ENCODE data around the gene LRRC40. TPM values are rescaled to one million over a fixed set of nuclear protein-coding genes. Genes with fewer than 3 reads are reported as not detected.
"Not testable (repeated sequence)": the region's sequence is repeated elsewhere in the genome, so short reads cannot be mapped to it uniquely, and the experiment has no call there.

The LRRC40 gene
- total RNA-seq, 2 experiments from 2014 or later: 19.4 to 24.7 TPM

DNA sequence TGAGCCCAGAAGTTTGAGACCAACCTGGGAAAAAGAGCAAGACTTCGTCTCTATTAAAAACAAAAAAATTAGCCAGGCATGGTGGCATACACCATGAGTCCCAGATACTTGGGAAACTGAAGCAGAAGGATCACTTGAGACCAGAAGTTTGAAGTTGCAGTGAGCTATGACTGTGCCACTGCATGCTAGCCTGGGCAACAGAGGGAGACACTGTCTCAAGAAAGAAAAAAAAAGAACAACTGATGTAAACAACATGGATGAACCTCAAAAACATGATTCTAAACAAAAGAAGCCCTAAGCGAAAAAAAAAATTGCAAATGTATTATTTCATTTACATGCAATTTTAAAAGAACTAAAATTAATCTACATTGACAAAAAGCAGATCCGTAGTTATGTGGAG, 9.0 kb downstream of the LRRC40 start:
- no peaks in the 10 kb centered on the region for H3K27me3 Mint-ChIP-seq
- peaks cover 5% of the 10 kb centered on the region for H3K36me3 Mint-ChIP-seq (ENCODE audit: low read depth)
- POLR2A ChIA-PET: interaction anchor here (0.6 kb wide), 1 partner anchor 29 kb away, joined by 3 read pairs; no protein-coding TSS in a partner anchor
- no peak overlapping the region for H3K27ac Mint-ChIP-seq
- no peaks in the 10 kb centered on the region for H3K9me3 Mint-ChIP-seq
- no peak overlapping the region for H3K4me3 Mint-ChIP-seq
- CTCF ChIA-PET: no interaction called here
- no peak for DNase-seq
- H3K4me1 Mint-ChIP-seq: peaks cover 5% of the 10 kb centered on the region

DNA sequence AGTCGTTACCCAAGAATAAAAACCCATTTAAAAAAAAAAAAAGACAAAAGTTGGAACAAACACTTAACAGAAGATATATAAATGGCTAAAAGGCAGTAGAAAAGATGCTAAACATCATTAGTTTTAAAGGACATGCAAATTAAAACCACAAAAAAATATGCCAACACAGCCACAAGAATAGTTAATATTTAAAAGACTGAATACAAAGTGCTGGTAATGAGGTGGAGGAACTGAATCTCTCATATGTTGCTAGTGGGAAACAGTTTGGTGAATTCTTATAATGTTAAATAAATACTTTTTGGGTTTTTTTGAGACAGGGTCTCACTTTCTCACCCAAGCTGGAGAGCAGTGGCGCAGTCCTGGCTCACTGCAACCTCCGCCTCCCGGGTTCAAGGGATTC, 10.0 kb downstream of the LRRC40 start:
- ChIA-PET POLR2A (no interaction called here), CTCF (no interaction called here)
- peaks cover 2% of the 10 kb centered on the region for H3K4me1 Mint-ChIP-seq
- no peak overlapping the region for H3K4me3 Mint-ChIP-seq
- no peak for DNase-seq
- peaks cover 2% of the 10 kb centered on the region for H3K36me3 Mint-ChIP-seq (ENCODE audit: low read depth)
- H3K27me3 Mint-ChIP-seq: no peaks in the 10 kb centered on the region
- no peak overlapping the region for H3K27ac Mint-ChIP-seq
- H3K9me3 Mint-ChIP-seq: no peaks in the 10 kb centered on the region

DNA sequence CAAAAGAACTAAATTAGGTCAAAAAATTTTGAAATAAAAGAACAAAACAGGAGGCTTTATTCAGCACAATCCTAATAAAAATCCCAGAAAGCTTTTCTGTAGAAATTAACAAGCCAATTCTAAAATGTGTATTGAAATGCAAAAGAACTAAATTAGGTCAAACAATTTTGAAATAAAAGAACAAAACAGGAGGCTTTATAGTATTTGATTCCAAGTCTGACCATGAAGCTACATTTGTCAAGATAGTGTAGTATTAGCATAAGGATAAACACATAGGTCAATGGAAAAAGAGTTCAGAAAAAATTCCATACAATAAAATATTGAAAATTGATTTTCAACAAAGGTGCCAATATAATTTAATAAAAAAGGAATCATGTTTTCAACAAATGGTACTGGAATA, 10.8 kb downstream of the LRRC40 start:
- ChIA-PET POLR2A (no interaction called here), CTCF (interaction anchor here (1.2 kb wide), 1 partner anchor 61 kb away, joined by 3 read pairs; no protein-coding TSS in a partner anchor)
- Mint-ChIP-seq H3K27ac (no peak overlapping the region), H3K4me3 (no peak overlapping the region), H3K9me3 (no peaks in the 10 kb centered on the region), H3K27me3 (no peaks in the 10 kb centered on the region), H3K36me3 (ENCODE audit: low read depth) (peaks cover 2% of the 10 kb centered on the region), H3K4me1 (peaks cover 2% of the 10 kb centered on the region)
- no peak for DNase-seq

DNA sequence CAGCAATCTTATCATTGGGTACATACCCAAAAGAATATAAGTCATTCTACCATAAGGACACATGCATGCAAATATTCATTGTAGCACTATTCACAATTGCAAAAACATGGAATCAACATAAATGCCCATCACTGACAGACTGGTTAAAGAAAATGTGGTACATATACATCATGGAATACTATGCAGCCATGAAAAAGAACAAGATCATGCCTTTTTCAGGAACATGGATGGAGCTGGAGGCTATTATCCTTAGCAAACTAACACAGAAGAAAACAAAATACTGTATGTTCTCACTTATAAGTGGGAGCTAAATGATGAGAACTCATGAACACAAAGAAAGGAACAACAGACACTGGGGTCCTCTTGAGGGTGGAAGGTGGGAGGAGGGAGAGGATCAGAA, 12.9 kb downstream of the LRRC40 start:
- POLR2A ChIA-PET; DNase-seq; H3K36me3 Mint-ChIP-seq (ENCODE audit: low read depth); H3K4me3 Mint-ChIP-seq; H3K9me3 Mint-ChIP-seq; H3K27me3 Mint-ChIP-seq; H3K4me1 Mint-ChIP-seq; CTCF ChIA-PET; H3K27ac Mint-ChIP-seq: not testable (repeated sequence)

DNA sequence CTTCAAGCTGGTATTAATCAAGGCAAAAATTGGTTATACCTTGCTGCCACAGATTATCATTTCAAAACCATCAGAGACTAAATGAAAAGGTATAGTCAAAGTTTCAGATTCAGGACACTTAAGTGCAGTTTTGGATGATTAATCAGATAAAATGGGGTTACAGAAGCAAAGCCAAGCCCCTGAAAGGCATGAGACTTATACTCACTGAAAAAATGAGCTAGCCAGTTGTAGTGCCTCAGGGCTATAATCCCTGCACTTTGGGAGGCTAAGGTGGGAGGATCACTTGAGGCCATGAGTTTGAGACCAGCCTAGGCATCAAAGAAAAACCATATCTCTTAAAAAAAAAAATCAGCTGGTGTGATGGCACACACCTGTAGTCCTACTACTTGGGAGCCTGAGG, 15.2 kb downstream of the LRRC40 start:
- H3K36me3 Mint-ChIP-seq (ENCODE audit: low read depth): peaks cover 10% of the 10 kb centered on the region
- ChIA-PET CTCF (no interaction called here), POLR2A (no interaction called here)
- H3K27ac Mint-ChIP-seq: no peak overlapping the region
- H3K4me3 Mint-ChIP-seq: no peak overlapping the region
- H3K4me1 Mint-ChIP-seq: peaks cover 2% of the 10 kb centered on the region
- no peaks in the 10 kb centered on the region for H3K9me3 Mint-ChIP-seq
- no peak for DNase-seq
- H3K27me3 Mint-ChIP-seq: no peaks in the 10 kb centered on the region

DNA sequence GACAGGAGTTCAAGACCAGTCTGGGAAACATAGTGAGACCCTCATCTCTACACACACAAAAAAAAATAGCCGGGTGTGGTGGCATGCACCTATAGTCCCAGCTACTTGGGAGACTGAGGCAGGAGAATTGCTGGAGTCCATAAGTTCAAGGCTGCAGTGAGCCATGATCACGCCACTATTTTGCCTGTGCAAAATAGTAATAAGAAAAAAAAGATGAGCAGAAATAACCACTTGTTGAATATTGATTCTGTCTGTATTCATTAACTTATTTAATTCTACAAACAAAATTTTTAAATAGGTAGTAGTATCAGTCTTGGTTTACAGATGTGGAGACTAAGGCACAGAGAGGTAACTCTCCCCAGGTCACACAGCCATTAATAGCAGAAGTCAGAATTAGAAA, 16.9 kb downstream of the LRRC40 start:
- H3K4me1 Mint-ChIP-seq: peaks cover 2% of the 10 kb centered on the region
- no peak for DNase-seq
- CTCF ChIA-PET: no interaction called here
- no peak overlapping the region for H3K27ac Mint-ChIP-seq
- no peaks in the 10 kb centered on the region for H3K9me3 Mint-ChIP-seq
- peaks cover 11% of the 10 kb centered on the region for H3K36me3 Mint-ChIP-seq (ENCODE audit: low read depth)
- H3K4me3 Mint-ChIP-seq: no peak overlapping the region
- POLR2A ChIA-PET: no interaction called here
- no peaks in the 10 kb centered on the region for H3K27me3 Mint-ChIP-seq

DNA sequence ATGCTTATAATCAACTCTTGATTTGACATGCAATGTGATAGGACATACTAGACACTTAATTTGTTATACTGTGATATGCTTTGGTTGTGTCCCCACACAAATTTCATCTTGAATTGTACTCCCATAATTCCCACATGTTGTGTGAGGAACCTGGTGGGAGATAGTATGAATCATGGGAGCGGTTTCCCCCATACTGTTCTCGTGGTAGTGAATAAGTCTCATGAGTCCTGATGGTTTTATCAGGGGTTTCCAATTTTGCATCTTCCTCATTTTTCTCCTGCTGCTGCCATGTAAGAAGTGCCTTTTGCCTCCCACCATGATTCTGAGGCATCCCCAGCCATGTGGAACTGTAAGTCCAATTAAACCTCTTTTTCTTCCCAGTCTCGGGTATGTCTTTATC, 20.2 kb downstream of the LRRC40 start:
- H3K27me3 Mint-ChIP-seq, H3K4me1 Mint-ChIP-seq, H3K27ac Mint-ChIP-seq, DNase-seq, H3K9me3 Mint-ChIP-seq, POLR2A ChIA-PET, H3K4me3 Mint-ChIP-seq, CTCF ChIA-PET: not testable (repeated sequence)
- H3K36me3 Mint-ChIP-seq (ENCODE audit: low read depth): peaks cover 11% of the 10 kb centered on the region

DNA sequence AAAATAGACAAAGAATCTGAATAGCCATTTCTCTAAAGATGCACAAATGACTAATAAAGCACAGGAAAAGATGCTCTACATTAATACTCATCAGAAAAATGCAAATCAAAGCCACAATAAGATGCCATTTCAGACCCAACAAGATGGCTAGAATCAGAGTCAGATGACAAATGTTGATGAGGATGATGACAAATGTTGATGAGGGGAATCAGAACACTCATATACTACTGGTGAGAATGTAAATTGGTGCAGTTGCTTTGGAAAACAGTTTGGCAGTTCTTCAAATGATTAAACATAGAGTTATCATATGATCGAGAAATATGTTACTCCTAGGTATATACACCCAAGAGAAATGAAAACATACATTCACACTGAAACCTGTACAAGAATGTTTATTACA, 33.9 kb downstream of the LRRC40 start:
- ChIA-PET CTCF (no interaction called here), POLR2A (no interaction called here)
- no peaks in the 10 kb centered on the region for H3K9me3 Mint-ChIP-seq
- H3K27me3 Mint-ChIP-seq: no peaks in the 10 kb centered on the region
- H3K4me1 Mint-ChIP-seq: peaks cover 6% of the 10 kb centered on the region
- no peak for DNase-seq
- no peak overlapping the region for H3K4me3 Mint-ChIP-seq
- H3K27ac Mint-ChIP-seq: no peak overlapping the region
- H3K36me3 Mint-ChIP-seq (ENCODE audit: low read depth): peaks cover 13% of the 10 kb centered on the region

DNA sequence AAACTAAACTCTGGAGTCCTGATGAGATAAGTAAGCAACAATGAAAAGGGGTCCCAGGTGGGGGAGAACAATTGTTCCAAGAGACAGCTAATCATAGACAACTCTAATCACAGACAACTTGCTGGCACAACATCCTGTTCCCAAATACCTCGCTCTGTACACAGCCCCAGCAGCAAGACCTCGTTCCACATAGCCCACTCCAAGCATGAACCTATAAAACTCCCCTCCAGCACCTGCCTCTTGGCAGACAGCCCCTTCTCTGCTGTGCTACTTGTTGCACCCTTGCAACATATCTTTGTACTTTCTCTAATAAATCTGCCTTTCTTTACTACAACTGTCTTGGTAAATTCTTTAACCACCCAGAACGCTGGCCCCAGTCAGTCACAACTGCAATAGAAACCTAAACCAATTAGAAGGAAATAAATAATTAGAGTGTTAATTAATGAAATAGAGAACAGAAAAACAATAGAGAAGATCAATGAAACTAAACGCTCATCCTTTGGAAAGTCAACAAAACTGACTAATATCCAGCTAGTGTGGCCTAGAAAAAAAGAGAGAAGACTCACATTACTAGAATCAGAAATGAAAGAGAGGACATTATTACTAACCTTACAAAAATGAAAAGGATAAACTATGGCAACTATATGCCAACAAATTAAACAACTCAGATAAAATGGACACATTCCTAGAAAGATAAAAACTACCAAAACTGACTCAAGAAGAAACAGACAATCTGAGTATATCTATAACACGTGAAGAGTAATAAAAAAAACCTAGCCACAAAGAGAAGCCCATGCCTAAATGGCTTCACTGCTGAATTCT, 36.1 kb downstream of the LRRC40 start:
- Mint-ChIP-seq H3K27me3 (no peaks in the 10 kb centered on the region), H3K4me1 (peaks cover 6% of the 10 kb centered on the region), H3K4me3 (no peak overlapping the region), H3K27ac (no peak overlapping the region), H3K36me3 (ENCODE audit: low read depth) (peaks cover 15% of the 10 kb centered on the region), H3K9me3 (no peaks in the 10 kb centered on the region)
- POLR2A ChIA-PET: interaction anchor here (0.6 kb wide), 1 partner anchor 877 kb away, joined by 5 read pairs; no protein-coding TSS in a partner anchor
- CTCF ChIA-PET: interaction anchor here (0.9 kb wide), 1 partner anchor 9 kb away, joined by 3 read pairs; no protein-coding TSS in a partner anchor
- no peak for DNase-seq

DNA sequence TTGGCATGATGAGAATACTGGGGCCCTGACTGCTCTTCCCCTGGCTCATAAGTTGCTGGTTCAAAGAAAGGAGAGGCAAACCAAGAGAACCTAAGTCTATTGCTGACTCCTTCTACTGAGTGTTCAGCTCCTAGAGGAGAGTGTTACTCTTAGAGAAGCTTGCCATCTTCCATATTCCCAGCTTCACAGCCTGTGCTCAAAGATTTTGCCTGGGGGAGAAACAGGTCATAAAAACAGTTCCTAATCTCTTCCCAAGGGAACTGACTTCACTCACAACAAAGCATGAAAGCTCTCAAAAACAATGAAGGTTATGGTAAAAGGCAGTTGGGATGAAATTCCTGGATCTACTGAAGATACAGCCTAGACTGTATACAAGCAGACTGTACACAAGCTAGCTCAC, 37.1 kb downstream of the LRRC40 start:
- POLR2A ChIA-PET: no interaction called here

DNA sequence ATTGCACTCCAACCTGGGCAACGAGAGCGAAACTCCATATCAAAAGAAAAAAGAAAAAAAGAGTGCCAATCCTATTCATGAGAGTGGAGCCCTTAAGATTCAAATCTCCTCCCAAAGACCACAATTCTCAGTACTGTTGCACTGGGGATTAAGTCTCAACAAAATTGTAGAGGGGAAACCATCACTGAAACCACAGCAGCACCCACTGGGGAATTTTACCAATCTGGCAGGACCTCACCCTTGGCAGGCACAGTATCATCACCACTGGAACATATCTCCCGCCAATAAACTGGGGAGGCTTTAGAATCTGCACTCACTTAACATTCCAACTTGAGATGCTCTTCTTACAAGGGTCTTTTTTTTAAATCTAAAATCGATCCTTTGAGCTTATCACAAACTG, 41.0 kb downstream of the LRRC40 start:
- H3K9me3 Mint-ChIP-seq: no peaks in the 10 kb centered on the region
- DNase-seq: no peak
- peaks cover 15% of the 10 kb centered on the region for H3K36me3 Mint-ChIP-seq (ENCODE audit: low read depth)
- POLR2A ChIA-PET: no interaction called here
- peaks cover 3% of the 10 kb centered on the region for H3K4me1 Mint-ChIP-seq
- no peak overlapping the region for H3K4me3 Mint-ChIP-seq
- no peak overlapping the region for H3K27ac Mint-ChIP-seq
- H3K27me3 Mint-ChIP-seq: no peaks in the 10 kb centered on the region
- CTCF ChIA-PET: no interaction called here

More for the DNA sequence above, 37.1 kb downstream of the LRRC40 start:
- DNase-seq: no peak
- peaks cover 6% of the 10 kb centered on the region for H3K4me1 Mint-ChIP-seq
- no peaks in the 10 kb centered on the region for H3K27me3 Mint-ChIP-seq
- H3K27ac Mint-ChIP-seq: no peak overlapping the region
- H3K4me3 Mint-ChIP-seq: no peak overlapping the region
- H3K9me3 Mint-ChIP-seq: no peaks in the 10 kb centered on the region
- CTCF ChIA-PET: interaction anchor here (0.8 to 1.6 kb wide), 4 partner anchors 10 to 30 kb away, joined by 3 to 5 read pairs (median 3); no protein-coding TSS in a partner anchor
- peaks cover 12% of the 10 kb centered on the region for H3K36me3 Mint-ChIP-seq (ENCODE audit: low read depth)

DNA sequence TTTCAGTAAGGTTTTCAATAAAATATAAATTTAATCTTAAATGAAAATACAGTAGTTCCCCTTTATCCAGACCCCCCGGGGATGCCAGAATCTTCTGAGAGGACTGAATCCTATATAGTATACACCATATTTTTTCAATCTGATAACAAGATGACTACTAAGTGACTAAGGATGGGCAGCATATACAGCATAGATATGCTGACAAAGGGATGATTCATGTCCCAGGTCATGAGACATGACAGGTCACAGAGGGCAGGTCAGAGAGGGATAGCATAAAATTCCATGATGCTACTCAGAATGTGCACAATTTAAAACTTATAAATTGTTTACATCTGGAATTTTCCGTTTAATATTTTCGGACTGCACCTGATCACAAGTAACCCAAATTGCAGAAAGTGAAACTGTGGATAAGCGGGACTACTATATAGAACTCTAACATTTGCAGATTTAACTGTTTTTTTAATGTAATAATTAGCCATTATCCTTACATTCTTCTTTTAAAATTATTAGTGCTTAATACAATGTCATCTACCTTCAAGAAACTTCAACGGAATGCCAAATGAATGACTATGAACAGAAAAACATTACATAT, 48.8 kb downstream of the LRRC40 start:
- no peak overlapping the region for H3K27ac Mint-ChIP-seq
- no peak overlapping the region for H3K4me3 Mint-ChIP-seq
- no peak for DNase-seq
- peaks cover 8% of the 10 kb centered on the region for H3K36me3 Mint-ChIP-seq (ENCODE audit: low read depth)
- ChIA-PET CTCF (no interaction called here), POLR2A (no interaction called here)
- no peaks in the 10 kb centered on the region for H3K9me3 Mint-ChIP-seq
- no peaks in the 10 kb centered on the region for H3K27me3 Mint-ChIP-seq
- no peaks in the 10 kb centered on the region for H3K4me1 Mint-ChIP-seq

DNA sequence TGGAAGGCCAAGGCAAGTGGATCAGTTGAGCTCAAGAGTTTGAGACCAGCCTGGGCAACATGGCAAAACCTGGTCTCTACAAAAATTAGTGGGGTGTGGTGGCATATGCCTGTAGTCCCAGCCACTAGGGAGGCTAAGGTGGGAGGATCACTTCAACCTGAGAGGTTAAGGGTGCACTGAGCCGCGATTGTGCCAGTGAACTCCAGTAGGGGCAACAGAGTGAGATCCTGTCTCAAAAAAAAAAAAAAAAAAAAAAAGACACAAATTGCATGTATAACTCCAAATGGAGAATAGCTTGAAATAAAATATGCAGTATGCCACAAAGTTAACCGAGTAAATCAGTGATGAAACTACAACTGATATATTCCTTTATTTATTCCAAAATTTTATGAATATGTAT, 51.6 kb downstream of the LRRC40 start:
- Mint-ChIP-seq H3K27me3 (no peaks in the 10 kb centered on the region), H3K27ac (no peak overlapping the region), H3K4me1 (no peaks in the 10 kb centered on the region), H3K9me3 (no peaks in the 10 kb centered on the region), H3K36me3 (ENCODE audit: low read depth) (peaks cover 8% of the 10 kb centered on the region), H3K4me3 (no peak overlapping the region)
- ChIA-PET CTCF (interaction anchor here (0.6 kb wide), 2 partner anchors 20 to 57 kb away, joined by 3 to 5 read pairs; no protein-coding TSS in a partner anchor), POLR2A (no interaction called here)
- no peak for DNase-seq
